ENCODE measurements around the gene DEFB128. TPM values are rescaled to one million over a fixed set of nuclear protein-coding genes. Genes with fewer than 3 reads are reported as not detected.

Gene DEFB128
- total RNA-seq, 1 donor from 2014 or later, result not detected

DNA sequence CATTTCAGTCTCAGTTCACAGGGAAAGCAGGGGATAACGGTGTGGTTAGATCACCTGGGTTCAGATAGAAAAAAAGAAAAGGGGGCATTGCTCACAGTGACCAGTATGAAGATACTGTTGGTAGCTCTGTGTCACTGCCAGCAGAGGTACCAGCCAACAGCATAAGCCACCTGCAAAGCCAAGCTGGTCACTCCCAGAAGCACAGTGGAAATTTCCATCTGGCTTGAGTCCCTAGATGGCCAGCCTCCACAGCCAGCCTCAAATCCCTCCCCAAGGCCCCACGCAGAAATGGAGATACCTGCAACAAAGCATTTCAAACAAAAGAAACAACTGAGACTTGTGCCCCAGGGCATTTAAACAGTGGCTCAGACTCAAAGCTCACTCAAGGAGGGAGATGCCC is 20.6 kb downstream of the DEFB128 start:
- H3K4me1 ChIP-seq (ENCODE audit: control insufficient read depth in 3 of 3, insufficient read depth in 3 of 3, low read length in 3 of 3), result no peaks in the 10 kb centered on the region
- H3K36me3 ChIP-seq (ENCODE audit: control insufficient read depth in 3 of 3, insufficient read depth in 3 of 3, low read length in 3 of 3), result no peaks in the 10 kb centered on the region
- no peak overlapping the region for H3K9ac ChIP-seq (ENCODE audit: low read depth in 1 of 3, low read length in 3 of 3)
- H3K27ac ChIP-seq (ENCODE audit: low read depth, low read length), result no peak overlapping the region
- H3K27me3 ChIP-seq (ENCODE audit: control insufficient read depth in 3 of 3, insufficient read depth in 3 of 3, low read length in 3 of 3), result peaks cover 0 to 2% (median 0%) of the 10 kb centered on the region in 3 donors
- H3K9me3 ChIP-seq (ENCODE audit: control insufficient read depth in 3 of 3, low read length in 3 of 3), result no peaks in the 10 kb centered on the region
- H3K4me3 ChIP-seq (ENCODE audit: low read length in 3 of 3), result no peak overlapping the region

DNA sequence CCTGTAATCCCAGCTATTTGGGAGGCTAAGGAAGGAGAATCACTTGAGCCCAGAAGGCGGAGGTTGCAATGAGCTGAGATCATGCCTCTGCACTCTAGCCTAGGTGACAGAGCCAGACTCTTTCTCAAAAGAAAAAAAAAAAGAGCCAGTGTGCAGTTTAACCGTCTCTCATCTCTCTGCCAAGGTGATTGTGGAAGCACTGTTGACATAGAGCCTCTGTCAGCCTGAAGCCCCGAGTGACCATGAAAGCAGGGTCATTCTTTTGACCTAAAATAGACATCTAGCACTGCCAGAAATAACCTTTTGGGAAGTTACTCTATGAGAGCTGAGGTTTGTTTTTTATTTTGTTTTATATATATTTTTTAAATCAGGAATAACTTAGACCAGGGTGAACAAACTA is 24.9 kb downstream of the DEFB128 start:
- H3K4me1 ChIP-seq (ENCODE audit: control insufficient read depth in 3 of 3, insufficient read depth in 3 of 3, low read length in 3 of 3), result no peaks in the 10 kb centered on the region
- no peak overlapping the region for H3K4me3 ChIP-seq (ENCODE audit: low read length in 3 of 3)
- H3K9me3 ChIP-seq (ENCODE audit: control insufficient read depth in 3 of 3, low read length in 3 of 3), result no peaks in the 10 kb centered on the region

DNA sequence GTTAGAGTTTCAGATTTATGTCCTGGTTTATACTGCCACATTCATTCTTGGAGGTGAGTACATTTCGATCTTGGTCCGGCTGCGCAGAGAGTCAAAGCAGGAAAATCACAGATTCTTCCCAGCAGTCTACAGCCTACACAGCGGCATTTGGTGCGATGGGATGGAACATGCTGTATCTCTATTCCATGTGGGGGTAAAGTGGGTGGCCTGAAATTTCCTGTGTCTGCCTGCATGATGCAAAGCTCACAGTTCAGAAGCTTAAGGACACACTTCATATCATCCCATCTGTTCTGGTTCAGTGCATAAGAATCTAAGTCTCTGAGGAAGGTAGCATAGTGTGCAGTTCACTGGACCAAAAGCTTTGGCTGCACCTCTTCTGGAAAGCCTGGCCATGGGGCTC is 32.4 kb downstream of the DEFB128 start, which contains the start of gene DEFB127:
TSS of gene DEFB127 (plus strand) at position 301 of the 400 bp plus-strand sequence. CDS start at position 392, 91 bp downstream.
- H3K9me3 ChIP-seq (ENCODE audit: control insufficient read depth in 3 of 3, low read length in 3 of 3), result no peaks in the 10 kb centered on the region
- no peak within 1 kb of the TSS for H3K4me3 ChIP-seq (ENCODE audit: low read length in 3 of 3)
- no peaks in the 10 kb centered on the region for H3K36me3 ChIP-seq (ENCODE audit: control insufficient read depth in 3 of 3, insufficient read depth in 3 of 3, low read length in 3 of 3)
- no peak within 1 kb of the TSS for H3K9ac ChIP-seq (ENCODE audit: low read depth in 1 of 3, low read length in 3 of 3)
- H3K27me3 ChIP-seq (ENCODE audit: control insufficient read depth in 3 of 3, insufficient read depth in 3 of 3, low read length in 3 of 3), result no peaks in the 10 kb centered on the region
- no peak within 1 kb of the TSS for H3K27ac ChIP-seq (ENCODE audit: low read depth, low read length)
- no peaks in the 10 kb centered on the region for H3K4me1 ChIP-seq (ENCODE audit: control insufficient read depth in 3 of 3, insufficient read depth in 3 of 3, low read length in 3 of 3)

More for the DNA sequence above, 24.9 kb downstream of the DEFB128 start:
- H3K27me3 ChIP-seq (ENCODE audit: control insufficient read depth in 3 of 3, insufficient read depth in 3 of 3, low read length in 3 of 3), result peaks cover 0 to 2% (median 0%) of the 10 kb centered on the region in 3 donors
- no peaks in the 10 kb centered on the region for H3K36me3 ChIP-seq (ENCODE audit: control insufficient read depth in 3 of 3, insufficient read depth in 3 of 3, low read length in 3 of 3)
- no peak overlapping the region for H3K9ac ChIP-seq (ENCODE audit: low read depth in 1 of 3, low read length in 3 of 3)
- no peak overlapping the region for H3K27ac ChIP-seq (ENCODE audit: low read depth, low read length)

DNA sequence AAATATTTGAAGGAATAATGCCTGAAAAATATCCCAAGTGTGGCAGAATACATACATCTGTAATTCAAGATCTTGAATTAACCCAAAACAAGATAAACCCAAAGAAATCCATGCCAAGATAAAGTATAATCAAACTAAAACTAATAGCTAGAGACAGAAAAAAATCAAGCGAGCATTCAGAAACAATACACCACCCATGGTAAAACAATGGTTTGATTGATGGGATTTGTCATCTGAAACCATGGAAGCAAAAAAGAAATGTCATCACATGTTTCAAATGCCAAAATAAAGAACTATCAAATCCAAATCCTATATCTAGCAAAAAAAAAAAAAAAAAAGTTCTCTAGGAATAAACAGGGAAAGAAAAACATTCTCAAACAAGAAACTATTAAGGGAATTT is 37.4 kb downstream of the DEFB128 start:
- no peak overlapping the region for H3K9ac ChIP-seq (ENCODE audit: low read depth in 1 of 3, low read length in 3 of 3)
- H3K9me3 ChIP-seq (ENCODE audit: control insufficient read depth in 3 of 3, low read length in 3 of 3), result no peaks in the 10 kb centered on the region
- H3K27me3 ChIP-seq (ENCODE audit: control insufficient read depth in 3 of 3, insufficient read depth in 3 of 3, low read length in 3 of 3), result peaks cover 0 to 7% (median 0%) of the 10 kb centered on the region in 3 donors
- no peak overlapping the region for H3K4me3 ChIP-seq (ENCODE audit: low read length in 3 of 3)
- no peaks in the 10 kb centered on the region for H3K36me3 ChIP-seq (ENCODE audit: control insufficient read depth in 3 of 3, insufficient read depth in 3 of 3, low read length in 3 of 3)
- H3K4me1 ChIP-seq (ENCODE audit: control insufficient read depth in 3 of 3, insufficient read depth in 3 of 3, low read length in 3 of 3), result no peaks in the 10 kb centered on the region
- H3K27ac ChIP-seq (ENCODE audit: low read depth, low read length), result no peak overlapping the region

DNA sequence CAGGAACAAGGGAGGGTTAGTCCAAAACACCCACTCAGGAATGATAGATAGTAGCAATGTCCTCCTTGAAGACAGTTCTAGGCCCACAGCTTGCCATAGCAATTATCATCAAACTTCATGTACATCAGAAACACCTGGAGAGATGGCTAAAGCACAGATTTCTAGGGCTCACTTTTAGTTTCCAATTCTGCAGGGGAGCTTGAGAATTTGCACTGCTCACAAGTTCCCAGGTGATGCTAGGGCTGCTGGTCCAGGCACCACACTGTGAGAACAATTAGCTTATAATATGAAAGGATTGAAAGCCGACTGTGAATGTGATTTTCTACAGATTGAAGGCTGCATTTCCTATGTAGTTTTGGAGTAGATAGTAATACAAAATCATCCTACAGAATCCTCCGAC is 43.6 kb downstream of the DEFB128 start:
- Histone ChIP-seq H3K4me3 (ENCODE audit: low read length in 3 of 3) (no peak overlapping the region), H3K9ac (ENCODE audit: low read depth in 1 of 3, low read length in 3 of 3) (no peak overlapping the region), H3K36me3 (ENCODE audit: control insufficient read depth in 3 of 3, insufficient read depth in 3 of 3, low read length in 3 of 3) (no peaks in the 10 kb centered on the region), H3K27me3 (ENCODE audit: control insufficient read depth in 3 of 3, insufficient read depth in 3 of 3, low read length in 3 of 3) (peaks cover 0 to 16% (median 3%) of the 10 kb centered on the region in 3 donors), H3K27ac (ENCODE audit: low read depth, low read length) (no peak overlapping the region), H3K9me3 (ENCODE audit: control insufficient read depth in 3 of 3, low read length in 3 of 3) (no peaks in the 10 kb centered on the region), H3K4me1 (ENCODE audit: control insufficient read depth in 3 of 3, insufficient read depth in 3 of 3, low read length in 3 of 3) (no peaks in the 10 kb centered on the region)

DNA sequence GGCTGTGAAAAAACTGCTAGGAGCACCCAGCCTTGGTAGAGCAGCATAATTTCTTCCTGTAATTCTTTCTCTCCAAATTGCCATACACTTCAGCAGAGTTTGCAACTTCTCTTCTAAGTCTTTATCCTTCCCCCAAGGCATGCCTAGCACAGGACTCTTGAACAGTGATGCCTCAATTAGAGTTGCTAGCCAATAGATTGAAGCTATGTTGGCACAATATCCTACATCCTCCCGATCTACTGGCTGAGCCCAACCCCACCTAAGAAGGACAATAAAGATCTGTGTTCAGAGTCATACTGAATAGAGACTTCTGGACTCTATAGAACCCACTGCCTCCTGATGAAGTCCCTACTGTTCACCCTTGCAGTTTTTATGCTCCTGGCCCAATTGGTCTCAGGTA is 47.2 kb downstream of the DEFB128 start, which contains the start of gene DEFB126:
TSS of gene DEFB126 (plus strand) at position 301 of the 400 bp plus-strand sequence. CDS start at position 340, 39 bp downstream.
- H3K4me3 ChIP-seq (ENCODE audit: low read length in 3 of 3), result no peak within 1 kb of the TSS
- peaks cover 0 to 9% (median 3%) of the 10 kb centered on the region in 3 donors for H3K27me3 ChIP-seq (ENCODE audit: control insufficient read depth in 3 of 3, insufficient read depth in 3 of 3, low read length in 3 of 3)
- H3K4me1 ChIP-seq (ENCODE audit: control insufficient read depth in 3 of 3, insufficient read depth in 3 of 3, low read length in 3 of 3), result no peaks in the 10 kb centered on the region
- no peaks in the 10 kb centered on the region for H3K9me3 ChIP-seq (ENCODE audit: control insufficient read depth in 3 of 3, low read length in 3 of 3)
- no peak within 1 kb of the TSS for H3K9ac ChIP-seq (ENCODE audit: low read depth in 1 of 3, low read length in 3 of 3)
- no peaks in the 10 kb centered on the region for H3K36me3 ChIP-seq (ENCODE audit: control insufficient read depth in 3 of 3, insufficient read depth in 3 of 3, low read length in 3 of 3)
- H3K27ac ChIP-seq (ENCODE audit: low read depth, low read length), result no peak within 1 kb of the TSS

Other genes starting within 250 kb of the DEFB128 start
- not detected for gene DEFB125, start 102.0 kb downstream of the DEFB128 start, total RNA-seq
- gene DEFB126, start 47.1 kb downstream of the DEFB128 start, total RNA-seq, result not detected
- not detected for gene DEFB127, start 32.3 kb downstream of the DEFB128 start, total RNA-seq
- not detected for gene DEFB129, start 37.5 kb upstream of the DEFB128 start, total RNA-seq
- not detected for gene DEFB132, start 68.0 kb upstream of the DEFB128 start, total RNA-seq
- gene C20orf96, start 101.0 kb upstream of the DEFB128 start, total RNA-seq, result 1.0 TPM
- 39.1 TPM for gene ZCCHC3, start 107.9 kb upstream of the DEFB128 start, total RNA-seq
- gene SOX12, start 135.8 kb upstream of the DEFB128 start, total RNA-seq, result 3.7 TPM
- 14.6 TPM for gene NRSN2, start 157.4 kb upstream of the DEFB128 start, total RNA-seq
- 7.3 TPM for gene TRIB3, start 191.0 kb upstream of the DEFB128 start, total RNA-seq
- 29.2 TPM for gene RBCK1, start 218.6 kb upstream of the DEFB128 start, total RNA-seq

Data from skeletal muscle tissue (tissue), 4 donors.